ENCODE measurements around the gene ZNF91.
"Not testable (repeated sequence)": the region's sequence is repeated elsewhere in the genome, so short reads cannot be mapped to it uniquely, and the experiment has no call there.

Gene ZNF91

DNA sequence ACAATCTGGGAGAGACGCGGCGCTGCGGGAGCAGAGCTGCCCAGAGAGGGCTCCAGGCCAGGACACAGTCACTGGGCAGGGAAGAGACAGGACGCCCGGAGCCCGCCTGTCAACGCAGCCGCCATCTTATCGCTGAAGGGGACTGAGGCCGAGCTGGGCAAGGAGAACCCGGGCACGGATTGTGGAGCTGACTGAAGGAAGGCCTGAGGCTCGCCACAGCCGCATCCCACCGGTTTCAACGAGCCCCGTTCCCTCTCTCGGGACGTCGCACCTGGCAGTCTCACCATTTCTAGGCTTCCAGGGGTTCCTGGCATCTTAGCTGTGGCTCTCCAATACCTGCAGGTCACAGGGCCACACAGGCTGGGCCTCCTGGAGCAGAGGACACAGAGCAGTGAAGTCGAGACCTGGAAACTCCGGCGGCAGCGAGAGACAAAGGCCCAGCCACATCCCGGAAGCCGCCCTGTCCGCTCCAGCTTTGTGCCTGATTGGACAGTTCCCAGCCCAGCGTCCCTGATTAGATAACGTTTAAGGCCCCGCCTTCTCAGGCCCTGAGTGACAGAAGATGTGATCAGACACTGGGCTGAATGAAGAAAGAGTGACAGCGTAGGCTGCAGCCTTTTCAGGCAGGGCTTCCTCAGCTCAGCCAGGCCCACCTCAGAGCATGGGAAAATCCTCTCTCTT lies at the start of gene ZNF91:
Gene ZNF91 (minus strand): TSS at position 431 of the 681 bp plus-strand sequence. CDS start 117 bp downstream, at position 314.
- H3K4me3 ChIP-seq (ENCODE audit: low read depth, low read length): peak within 1 kb of the TSS; percentile 86
- peak; percentile 89 for DNase-seq (ENCODE audit: low read depth)

DNA sequence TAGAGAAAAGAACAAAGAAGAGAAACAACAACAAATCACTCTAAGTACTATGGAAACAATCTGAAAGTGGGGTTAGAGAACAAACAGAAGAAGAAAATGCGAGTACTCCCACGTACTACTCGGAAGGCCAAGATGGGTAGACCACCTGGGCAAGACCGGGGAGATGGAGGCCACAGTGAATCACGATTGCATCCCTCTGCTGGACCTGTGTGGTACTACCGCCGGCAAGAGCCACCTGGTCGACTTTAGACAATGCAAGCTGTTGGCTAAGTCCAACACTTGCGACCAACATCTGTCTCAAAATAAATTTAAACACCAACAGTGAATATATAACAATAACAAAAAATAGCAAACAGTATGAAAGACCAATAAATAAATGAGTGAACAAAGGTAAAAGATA lies 45.5 kb upstream of the ZNF91 start:
- DNase-seq (ENCODE audit: low read depth): no peak
- H3K4me3 ChIP-seq (ENCODE audit: low read depth, low read length): no peak overlapping the region

DNA sequence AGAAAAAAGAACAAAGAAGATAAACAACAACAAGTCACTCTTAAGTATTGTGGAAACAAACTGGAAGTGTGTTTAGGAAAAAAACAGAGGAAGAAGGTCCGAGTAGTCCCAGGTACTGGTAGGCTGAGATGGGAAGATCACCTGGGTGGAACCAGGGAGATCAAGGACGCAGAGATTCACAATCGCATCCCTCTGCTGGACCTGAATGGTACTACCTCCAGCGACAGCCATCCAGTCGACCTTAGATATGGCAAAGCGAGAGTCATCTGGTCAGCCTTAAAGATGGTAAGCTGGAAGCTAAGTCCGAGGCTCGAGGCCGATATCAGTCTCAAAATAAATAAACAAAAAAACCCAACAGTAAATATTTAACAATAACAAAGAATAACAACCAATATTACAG lies 44.9 kb upstream of the ZNF91 start:
- DNase-seq (ENCODE audit: low read depth): no peak
- no peak overlapping the region for H3K4me3 ChIP-seq (ENCODE audit: low read depth, low read length)

DNA sequence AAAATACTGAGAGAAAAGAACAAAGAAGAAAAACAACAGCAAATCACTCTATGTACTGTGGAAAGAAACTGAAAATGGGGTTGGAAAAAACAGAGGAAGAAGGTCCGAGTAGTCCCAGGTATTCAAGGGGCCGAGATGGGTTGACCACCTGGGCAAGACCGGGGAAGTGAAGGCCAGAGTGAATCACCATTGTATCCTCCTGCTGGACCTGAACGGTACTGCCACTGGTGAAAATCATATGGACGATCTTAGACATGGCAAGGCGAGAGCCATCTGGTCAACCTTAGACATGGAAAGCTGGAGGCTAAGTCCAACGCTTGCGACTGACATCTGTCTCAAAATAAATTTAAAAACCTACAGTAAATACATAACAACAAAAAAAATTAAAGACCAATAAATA lies 44.4 kb upstream of the ZNF91 start:
- no peak for DNase-seq (ENCODE audit: low read depth)
- H3K4me3 ChIP-seq (ENCODE audit: low read depth, low read length): no peak overlapping the region

DNA sequence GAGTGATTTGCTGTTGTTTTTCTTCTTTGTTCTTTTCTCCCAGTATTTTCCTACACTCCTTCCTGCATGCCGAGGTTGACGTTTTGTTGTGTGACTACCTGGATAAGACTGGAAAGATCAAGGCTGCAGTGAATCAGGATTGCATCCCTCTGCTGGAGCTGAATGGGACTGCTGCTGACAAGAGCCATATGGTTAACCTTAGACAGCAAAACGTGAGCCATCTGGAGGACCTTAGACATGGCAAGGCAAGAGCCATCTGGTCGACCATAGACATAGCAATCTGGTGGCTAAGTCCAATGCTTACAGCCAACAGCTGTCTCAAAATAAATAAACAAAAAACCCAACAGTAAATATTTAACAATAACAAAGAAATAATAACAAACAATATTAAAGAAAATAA lies 42.6 kb upstream of the ZNF91 start:
- no peak overlapping the region for H3K4me3 ChIP-seq (ENCODE audit: low read depth, low read length)
- no peak for DNase-seq (ENCODE audit: low read depth)

DNA sequence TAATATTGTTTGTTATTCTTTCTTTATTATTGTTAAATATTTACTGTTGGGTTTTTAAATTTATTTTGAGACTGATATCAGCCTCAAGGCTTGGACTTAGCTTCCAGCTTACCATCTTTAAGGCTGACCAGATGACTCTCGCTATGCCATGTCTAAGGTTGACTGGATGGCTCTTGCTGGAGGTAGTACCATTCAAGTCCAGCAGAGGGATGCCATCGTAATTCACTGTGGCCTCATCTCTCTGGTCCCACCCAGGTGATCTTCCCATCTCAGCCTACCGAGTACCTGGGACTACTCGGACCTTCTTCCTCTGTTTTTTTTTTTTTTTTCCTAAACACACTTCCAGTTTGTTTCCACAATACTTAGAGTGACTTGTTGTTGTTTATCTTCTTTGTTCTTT lies 41.7 kb upstream of the ZNF91 start:
- no peak overlapping the region for H3K4me3 ChIP-seq (ENCODE audit: low read depth, low read length)
- no peak for DNase-seq (ENCODE audit: low read depth)

DNA sequence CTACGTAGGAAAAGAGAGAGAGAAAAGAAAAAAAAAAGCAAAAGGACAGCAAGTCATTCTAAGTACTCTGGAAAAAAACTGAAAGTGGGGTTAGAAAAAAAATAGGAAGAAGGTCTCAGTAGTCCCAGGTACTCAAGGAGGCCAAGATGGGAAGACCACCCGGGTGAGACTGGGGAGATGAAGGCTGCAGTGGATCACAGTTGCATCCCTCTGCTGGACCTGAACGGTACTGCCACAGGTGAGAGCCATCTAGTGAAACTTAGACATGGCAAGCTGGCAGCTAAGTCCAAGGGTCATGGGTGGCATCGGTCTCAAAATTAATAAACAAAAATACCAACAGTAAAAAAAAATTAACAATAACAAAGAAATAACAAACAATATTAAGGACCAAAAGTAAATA lies 41.0 kb upstream of the ZNF91 start:
- H3K4me3 ChIP-seq (ENCODE audit: low read depth, low read length): no peak overlapping the region
- DNase-seq (ENCODE audit: low read depth): no peak

DNA sequence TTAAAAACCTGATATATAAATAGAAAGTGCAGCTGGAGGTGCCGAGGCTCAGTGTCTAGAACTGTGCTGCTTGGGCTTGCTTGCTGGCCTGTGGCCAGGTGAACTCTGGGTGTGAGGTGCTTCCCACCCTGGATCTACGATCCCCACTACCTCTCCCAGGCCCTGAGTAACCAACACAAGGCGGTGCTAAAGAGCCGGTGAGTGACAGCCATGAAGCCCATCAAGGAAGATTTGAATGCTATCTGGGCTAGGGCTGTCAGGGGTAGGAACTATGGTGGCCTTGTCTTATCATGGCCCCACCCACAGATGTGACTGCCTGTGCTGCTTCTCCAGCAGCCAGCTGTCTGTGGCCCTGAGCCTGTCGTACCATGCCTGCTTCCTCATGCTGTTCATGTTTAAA lies 25.6 kb upstream of the ZNF91 start:
- no peak for DNase-seq (ENCODE audit: low read depth)
- no peak overlapping the region for H3K4me3 ChIP-seq (ENCODE audit: low read depth, low read length)

DNA sequence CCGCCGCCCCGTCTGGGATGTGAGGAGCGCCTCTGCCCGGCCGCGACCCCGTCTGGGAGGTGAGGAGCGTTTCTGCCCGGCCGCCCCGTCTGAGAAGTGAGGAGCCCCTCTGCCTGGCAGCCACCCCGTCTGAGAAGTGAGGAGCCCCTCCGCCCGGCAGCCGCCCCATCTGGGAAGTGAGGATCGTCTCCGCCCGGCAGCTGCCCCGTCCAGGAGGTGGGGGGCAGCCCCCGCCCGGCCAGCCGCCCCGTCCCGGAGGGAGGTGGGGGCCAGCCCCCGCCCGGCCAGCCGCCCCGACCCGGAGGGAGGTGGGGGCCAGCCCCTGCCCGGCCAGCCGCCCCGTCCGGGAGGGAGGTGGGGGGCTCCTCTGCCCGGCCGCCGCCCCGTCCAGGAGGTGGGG lies 24.0 kb upstream of the ZNF91 start:
- DNase-seq (ENCODE audit: low read depth); H3K4me3 ChIP-seq (ENCODE audit: low read depth, low read length): not testable (repeated sequence)

DNA sequence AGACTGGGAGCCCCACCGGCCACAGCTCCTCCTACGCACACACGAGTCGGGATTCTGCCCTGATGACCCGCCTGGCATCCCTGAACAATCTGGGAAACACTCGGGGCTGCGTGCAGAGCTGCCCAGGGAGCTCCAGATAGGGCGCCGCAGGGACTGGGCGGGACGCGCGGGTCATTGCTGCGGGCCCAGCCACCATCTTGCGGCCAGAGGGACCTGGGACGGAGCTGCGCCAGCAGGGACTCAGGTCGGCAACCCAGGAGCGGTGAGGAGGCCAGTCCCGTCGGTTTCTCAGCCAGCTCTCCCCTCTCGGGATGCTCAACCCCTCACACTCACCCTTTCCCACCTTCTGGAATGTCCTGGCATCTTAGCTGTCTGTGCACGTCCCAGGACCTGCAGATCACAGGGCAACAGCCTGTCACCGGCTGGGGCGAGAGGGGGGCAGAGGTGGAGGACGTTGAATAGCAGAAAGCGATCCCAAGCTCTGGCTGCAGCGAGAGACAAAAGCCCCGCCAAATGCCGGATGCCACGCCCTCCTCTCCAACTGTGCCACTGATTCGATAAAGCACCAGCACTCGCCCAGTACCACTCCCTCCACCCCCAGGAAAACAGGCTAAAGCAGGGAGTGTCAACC lies 20.4 kb upstream of the ZNF91 start:
- peak overlapping the region; percentile 29 for H3K4me3 ChIP-seq (ENCODE audit: low read depth, low read length)
- DNase-seq (ENCODE audit: low read depth): no peak

DNA sequence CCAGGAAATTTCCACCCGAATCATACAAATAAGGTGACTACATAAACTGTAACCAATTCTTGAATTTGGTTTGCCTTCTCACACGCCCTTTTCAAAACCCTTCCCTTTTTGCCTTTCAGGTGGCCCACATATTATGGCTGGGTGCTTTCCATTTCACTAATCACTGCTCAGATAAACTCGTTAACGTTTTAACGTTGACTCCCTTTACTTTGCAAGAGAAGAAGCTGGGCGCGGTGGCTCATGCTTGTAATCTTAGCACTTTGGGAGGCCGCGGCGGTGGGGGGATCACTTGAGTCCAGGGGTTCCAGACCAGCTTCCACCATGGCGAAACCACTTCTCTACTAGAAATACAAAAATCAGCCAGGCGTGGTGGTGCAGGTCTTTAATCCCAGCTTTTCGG lies 19.8 kb upstream of the ZNF91 start:
- DNase-seq (ENCODE audit: low read depth): no peak
- H3K4me3 ChIP-seq (ENCODE audit: low read depth, low read length): no peak overlapping the region

DNA sequence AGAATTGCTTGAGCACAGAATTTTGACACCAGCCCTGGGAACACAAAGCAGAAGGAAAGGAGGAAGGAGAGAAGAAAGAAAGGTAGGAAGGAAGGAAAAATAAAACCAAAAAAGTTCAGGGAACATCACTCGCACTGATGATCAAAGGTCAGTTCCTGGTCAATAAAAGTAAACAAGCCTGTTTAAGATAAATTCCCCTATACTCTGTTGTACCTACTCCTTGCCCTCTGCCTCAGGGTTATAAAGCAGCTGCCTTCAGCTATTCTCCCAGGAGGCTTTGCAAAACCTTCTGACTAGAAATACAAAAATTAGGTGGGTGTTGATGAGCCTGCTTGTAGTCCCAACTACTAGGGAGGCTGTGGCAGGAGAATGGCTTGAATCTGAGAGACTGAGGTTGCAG lies 14.9 kb upstream of the ZNF91 start:
- no peak for DNase-seq (ENCODE audit: low read depth)
- no peak overlapping the region for H3K4me3 ChIP-seq (ENCODE audit: low read depth, low read length)

DNA sequence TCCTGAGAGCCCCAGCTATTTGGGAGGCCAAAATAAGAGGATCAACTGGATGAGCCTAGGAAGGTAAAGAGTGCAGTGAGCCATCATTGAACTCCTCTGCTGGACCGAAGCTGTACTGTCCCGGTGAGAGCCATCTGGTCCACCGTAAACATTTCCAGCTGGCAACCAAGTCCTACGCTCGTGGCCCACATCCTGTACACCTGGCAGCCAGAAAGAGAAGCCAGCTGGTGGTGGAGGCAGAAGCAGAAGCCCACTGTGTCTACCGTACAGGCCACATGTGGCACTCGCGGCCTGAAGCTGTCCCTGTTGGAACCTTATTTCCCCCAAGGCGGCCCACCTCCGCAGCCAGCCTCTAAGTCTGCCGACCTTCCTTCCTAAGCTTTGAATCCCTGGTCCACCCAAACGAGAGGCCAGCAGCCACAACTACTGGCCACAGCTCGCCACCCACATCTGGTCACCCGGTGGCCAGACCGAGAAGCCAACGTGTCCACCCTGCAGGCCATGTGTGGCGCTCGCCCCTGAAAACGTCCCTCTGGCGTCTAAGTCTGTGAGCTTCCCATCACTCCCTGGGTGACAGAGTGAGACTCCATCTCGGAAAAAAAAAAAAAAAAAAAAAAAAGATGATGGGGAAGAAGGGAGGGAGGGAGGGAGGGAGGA lies 14.2 kb upstream of the ZNF91 start:
- no peak overlapping the region for H3K4me3 ChIP-seq (ENCODE audit: low read depth, low read length)
- no peak for DNase-seq (ENCODE audit: low read depth)

DNA sequence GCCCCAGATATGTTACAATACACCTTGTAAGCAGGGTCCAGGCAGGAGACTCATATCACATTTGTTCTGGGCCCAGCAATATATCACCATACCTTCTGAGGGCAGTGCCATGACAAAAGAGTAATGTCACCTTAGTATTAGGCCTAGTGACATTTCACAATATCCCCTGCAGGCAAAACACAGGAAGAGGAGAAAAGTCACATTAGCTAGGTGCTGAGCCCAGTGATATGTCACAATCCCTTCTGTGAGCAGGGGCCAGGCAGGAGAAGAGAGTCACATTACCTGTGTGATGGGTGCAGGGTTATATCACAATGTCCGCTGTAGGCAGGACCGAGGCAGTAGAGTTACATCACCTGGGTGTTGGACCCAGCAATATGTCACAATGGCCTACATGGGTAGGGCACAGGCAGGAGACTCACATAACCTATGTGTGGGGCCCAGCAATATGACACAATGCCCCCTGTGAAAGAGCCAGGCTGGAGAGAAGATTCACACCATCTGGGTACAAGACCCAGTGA lies 12.4 kb upstream of the ZNF91 start:
- H3K4me3 ChIP-seq (ENCODE audit: low read depth, low read length): no peak overlapping the region
- DNase-seq (ENCODE audit: low read depth): no peak

DNA sequence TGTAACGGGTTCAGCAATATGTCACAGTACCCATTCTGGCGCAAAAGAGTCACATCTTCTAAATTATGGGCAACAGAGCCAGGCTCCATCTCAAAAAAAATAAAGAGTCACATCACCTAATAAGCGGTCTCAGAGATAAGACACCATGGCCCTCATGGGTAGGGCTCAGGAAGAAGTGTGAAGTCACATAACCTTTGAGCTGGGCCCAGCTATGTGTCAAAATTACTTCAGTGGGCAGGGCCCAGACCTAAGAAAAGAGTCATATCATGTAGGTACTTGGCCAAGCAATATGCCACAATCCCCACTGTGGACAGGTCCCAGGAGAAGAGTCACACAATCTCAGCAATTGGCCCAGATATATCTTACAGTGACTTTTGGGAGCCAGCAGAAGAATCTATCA lies 11.4 kb upstream of the ZNF91 start:
- no peak for DNase-seq (ENCODE audit: low read depth)

DNA sequence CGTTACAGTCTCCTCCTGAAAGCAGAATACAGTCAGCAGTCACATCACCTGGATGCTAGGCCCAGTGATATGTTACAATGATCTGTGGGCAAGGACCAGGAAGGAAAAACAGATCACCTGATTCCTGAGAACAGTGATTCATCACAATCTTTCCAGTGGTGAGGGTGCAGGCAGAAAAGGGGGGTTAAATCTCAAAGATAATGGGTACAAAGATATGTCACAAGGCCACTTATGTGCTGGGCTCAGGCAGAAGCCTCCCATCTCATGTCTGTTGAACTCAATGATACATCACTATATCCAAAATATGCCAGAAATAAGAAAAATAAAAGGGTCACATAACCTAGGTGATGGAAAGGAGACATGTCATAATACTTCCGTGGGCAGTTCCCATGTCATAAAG lies 10.8 kb upstream of the ZNF91 start:
- DNase-seq (ENCODE audit: low read depth): no peak
- no peak overlapping the region for H3K4me3 ChIP-seq (ENCODE audit: low read depth, low read length)

More for the DNA sequence above, 11.4 kb upstream of the ZNF91 start:
- no peak overlapping the region for H3K4me3 ChIP-seq (ENCODE audit: low read depth, low read length)

DNA sequence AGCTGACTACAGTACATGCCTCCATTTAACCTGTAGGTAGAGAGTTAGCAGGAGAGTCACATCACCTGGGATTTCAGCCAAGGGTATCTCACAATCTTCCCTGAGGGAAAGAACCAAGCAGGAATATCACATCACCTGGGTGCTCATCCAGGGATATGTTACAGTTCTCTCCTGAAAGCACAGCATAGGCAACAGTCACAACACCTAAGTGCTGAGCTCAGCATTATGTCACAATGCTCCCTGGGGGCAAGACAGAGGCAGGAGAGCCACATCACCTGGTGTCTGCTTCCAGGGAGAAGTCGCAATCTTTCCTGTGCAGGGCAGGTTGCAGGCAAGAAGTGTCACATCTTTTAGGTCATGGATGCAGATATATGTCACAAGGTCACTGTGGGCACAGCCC lies 9.4 kb upstream of the ZNF91 start:
- H3K4me3 ChIP-seq (ENCODE audit: low read depth, low read length): no peak overlapping the region
- DNase-seq (ENCODE audit: low read depth): no peak

DNA sequence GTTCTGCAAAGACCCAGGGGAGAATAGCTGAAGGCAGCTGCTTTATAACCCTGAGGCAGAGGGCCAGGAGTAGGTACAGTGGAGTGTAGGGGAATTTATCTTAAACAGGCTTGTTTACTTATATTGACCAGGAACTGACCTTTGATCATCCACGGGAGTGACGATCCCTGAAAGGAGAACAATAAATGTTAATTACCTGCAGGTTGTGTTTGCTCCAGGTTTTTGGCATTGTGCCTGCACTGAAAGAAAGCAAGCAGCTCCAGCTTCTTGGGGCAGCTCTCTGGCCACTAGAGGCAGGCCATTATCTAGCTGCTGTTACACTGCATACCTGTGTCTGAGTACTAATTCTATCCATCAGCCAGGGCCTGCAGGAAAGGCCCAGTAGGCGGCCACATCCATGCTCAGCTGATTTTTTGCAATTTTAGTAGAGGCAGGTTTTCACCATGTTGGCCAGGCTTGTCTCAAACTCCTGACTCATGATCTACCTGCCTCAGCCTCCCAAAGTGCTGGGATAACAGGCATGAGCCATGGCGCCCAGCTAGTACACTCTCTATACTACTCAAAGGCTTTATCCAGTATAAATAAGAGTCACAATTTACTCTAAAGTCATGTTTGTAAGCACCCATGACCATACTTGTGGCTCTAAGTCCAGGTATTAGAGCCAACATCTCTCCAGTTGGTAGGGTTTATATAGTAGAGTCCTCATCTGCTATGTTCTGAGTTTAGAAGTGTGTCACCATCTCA lies 8.5 kb upstream of the ZNF91 start:
- H3K4me3 ChIP-seq (ENCODE audit: low read depth, low read length): no peak overlapping the region
- no peak for DNase-seq (ENCODE audit: low read depth)

DNA sequence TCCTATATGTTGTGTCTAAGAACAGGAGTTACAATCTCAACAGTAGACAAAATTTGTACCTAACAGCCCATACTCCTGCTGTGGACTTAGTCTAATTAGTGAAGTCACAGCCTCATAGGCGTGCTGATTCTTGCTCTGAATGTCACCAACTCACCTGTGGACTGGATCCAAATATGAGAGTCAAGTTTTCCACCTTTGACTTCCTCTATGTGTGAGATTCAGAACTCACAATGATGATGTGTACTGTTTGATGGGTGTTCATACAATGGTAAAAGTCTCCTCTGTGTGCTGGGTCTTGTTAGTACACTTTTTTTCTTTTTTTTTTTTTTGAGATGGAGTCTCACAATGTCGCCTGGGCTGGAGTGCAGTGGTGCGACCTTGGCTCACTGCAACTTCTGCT lies 7.8 kb upstream of the ZNF91 start:
- H3K4me3 ChIP-seq (ENCODE audit: low read depth, low read length): no peak overlapping the region
- DNase-seq (ENCODE audit: low read depth): no peak

DNA sequence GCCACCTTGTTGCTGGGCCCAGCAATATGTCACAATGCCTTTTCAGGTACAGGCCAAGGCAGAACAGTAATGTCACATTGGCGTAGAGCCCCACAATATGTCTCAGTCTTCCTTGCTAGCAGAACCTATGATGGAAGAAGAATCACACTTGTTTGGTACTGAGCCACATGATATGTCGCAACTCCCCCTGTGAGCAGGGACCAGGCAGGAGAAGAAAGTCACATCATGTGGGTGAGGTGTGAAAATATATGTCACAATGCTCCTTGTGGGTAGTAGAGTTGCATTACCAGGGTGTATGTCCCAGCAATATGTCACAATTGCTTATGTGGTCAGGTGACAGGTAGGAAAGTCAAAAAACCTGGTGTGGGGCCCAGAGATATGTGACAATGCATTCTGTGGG lies 7.1 kb upstream of the ZNF91 start:
- no peak for DNase-seq (ENCODE audit: low read depth)

More for the DNA sequence above, 7.1 kb upstream of the ZNF91 start:
- no peak overlapping the region for H3K4me3 ChIP-seq (ENCODE audit: low read depth, low read length)

Data from skeletal muscle cell (primary cell).